Measurements from ENCODE around the gene PARVA. TPM values are rescaled to one million over a fixed set of nuclear protein-coding genes. Genes with fewer than 3 reads are reported as not detected.

The PARVA gene
- total RNA-seq, 1 donor from 2014 or later: 75.4 TPM

- DNase-seq: peak; percentile 38
- no peak overlapping the region for H3K4me3 ChIP-seq
- intact Hi-C loops (cut with micrococcal nuclease): no loop called here
Observed at GRCh38 chr11:12508151-12508751, 130.9 kb downstream of the PARVA start.

GRCh38 chr11:12509371-12509770 lies 132.0 kb downstream of the PARVA start:
- DNase-seq: no peak
- Histone ChIP-seq H3K27ac (replicated peaks) (no peak overlapping the region), H3K4me3 (no peak overlapping the region), H3K9me3 (replicated peaks) (no peaks in the 10 kb centered on the region), H3K36me3 (peaks cover 30% of the 10 kb centered on the region), H3K4me1 (peaks cover 31% of the 10 kb centered on the region), H3K27me3 (ENCODE audit: low read depth) (no peaks in the 10 kb centered on the region)
- TF ChIP-seq CTCF (IDR thresholded peaks at IDR 0.05; ENCODE audit: borderline replicate concordance): no peak
- intact Hi-C loops (cut with micrococcal nuclease): no loop called here

More at GRCh38 chr11:12508151-12508751, 130.9 kb downstream of the PARVA start:
- TF ChIP-seq CTCF (IDR thresholded peaks at IDR 0.05; ENCODE audit: borderline replicate concordance): no peak
- Histone ChIP-seq H3K36me3 (peaks cover 28% of the 10 kb centered on the region), H3K9me3 (replicated peaks) (no peaks in the 10 kb centered on the region), H3K27me3 (ENCODE audit: low read depth) (no peaks in the 10 kb centered on the region), H3K27ac (replicated peaks) (peak overlapping the region; percentile 47), H3K4me1 (peaks cover 35% of the 10 kb centered on the region)

- peaks cover 29% of the 10 kb centered on the region for H3K36me3 ChIP-seq
- H3K27ac ChIP-seq (replicated peaks): no peak overlapping the region
- no peak for TF ChIP-seq CTCF (IDR thresholded peaks at IDR 0.05; ENCODE audit: borderline replicate concordance)
- no peaks in the 10 kb centered on the region for H3K27me3 ChIP-seq (ENCODE audit: low read depth)
- H3K4me1 ChIP-seq: peaks cover 44% of the 10 kb centered on the region
- no peak for DNase-seq
- intact Hi-C loops (cut with micrococcal nuclease): no loop called here
- H3K9me3 ChIP-seq (replicated peaks): no peaks in the 10 kb centered on the region
- no peak overlapping the region for H3K4me3 ChIP-seq
Observed at GRCh38 chr11:12512132-12512531, 134.8 kb downstream of the PARVA start.

- H3K27ac ChIP-seq (replicated peaks): no peak overlapping the region
- peaks cover 31% of the 10 kb centered on the region for H3K36me3 ChIP-seq
Observed at GRCh38 chr11:12512826-12513395, 135.5 kb downstream of the PARVA start.

GRCh38 chr11:12516387-12517105 lies 139.2 kb downstream of the PARVA start:
- H3K9me3 ChIP-seq (replicated peaks): no peaks in the 10 kb centered on the region
- H3K4me3 ChIP-seq: no peak overlapping the region
- intact Hi-C loops (cut with micrococcal nuclease): no loop called here
- no peak for TF ChIP-seq CTCF (IDR thresholded peaks at IDR 0.05; ENCODE audit: borderline replicate concordance)
- no peak for DNase-seq
- H3K4me1 ChIP-seq: peaks cover 27% of the 10 kb centered on the region
- no peak overlapping the region for H3K27ac ChIP-seq (replicated peaks)
- H3K27me3 ChIP-seq (ENCODE audit: low read depth): no peaks in the 10 kb centered on the region
- peaks cover 31% of the 10 kb centered on the region for H3K36me3 ChIP-seq

More at GRCh38 chr11:12512826-12513395, 135.5 kb downstream of the PARVA start:
- intact Hi-C loops (cut with micrococcal nuclease): no loop called here
- no peak for TF ChIP-seq CTCF (IDR thresholded peaks at IDR 0.05; ENCODE audit: borderline replicate concordance)
- DNase-seq: no peak
- no peaks in the 10 kb centered on the region for H3K27me3 ChIP-seq (ENCODE audit: low read depth)
- H3K4me3 ChIP-seq: no peak overlapping the region
- peaks cover 37% of the 10 kb centered on the region for H3K4me1 ChIP-seq
- H3K9me3 ChIP-seq (replicated peaks): no peaks in the 10 kb centered on the region
